Colon (tissue), 2 donors: ENCODE measurements around the gene MPND.

Source experiments
- FAIRE-seq: peaks from 2 replicates; lab custom pipeline; 2012; peaks lifted over from hg19 to GRCh38; lab: Jason Lieb, UNC
- donor health status: control.
- donor health status: control.

Gene MPND

GRCh38 chr19:4379383-4380253 is 36.3 kb downstream of the MPND start:
- FAIRE-seq: no peak

GRCh38 chr19:4380254-4380727 is 36.9 kb downstream of the MPND start:
- FAIRE-seq: no peak

- FAIRE-seq: no peak
Observed at GRCh38 chr19:4385291-4386040, 42.1 kb downstream of the MPND start.

- no peak for FAIRE-seq
Observed at GRCh38 chr19:4386041-4386782, 42.9 kb downstream of the MPND start.

- FAIRE-seq: no peak
Observed at GRCh38 chr19:4388337-4389063, 45.1 kb downstream of the MPND start.

GRCh38 chr19:4389064-4389375 is 45.7 kb downstream of the MPND start:
- no peak for FAIRE-seq

- no peak for FAIRE-seq
Observed at GRCh38 chr19:4389511-4390016, 46.2 kb downstream of the MPND start.

- no peak for FAIRE-seq
Observed at GRCh38 chr19:4390017-4390566, 46.7 kb downstream of the MPND start.

GRCh38 chr19:4390567-4391305 is 47.4 kb downstream of the MPND start:
- FAIRE-seq: no peak

- no peak for FAIRE-seq
Observed at GRCh38 chr19:4391306-4391693, 47.9 kb downstream of the MPND start.

- FAIRE-seq: no peak
Observed at GRCh38 chr19:4391701-4392483, 48.5 kb downstream of the MPND start.

- no peak for FAIRE-seq
Observed at GRCh38 chr19:4393947-4394590, 50.7 kb downstream of the MPND start.

GRCh38 chr19:4396949-4397783 is 53.8 kb downstream of the MPND start:
- FAIRE-seq: no peak

- no peak for FAIRE-seq
Observed at GRCh38 chr19:4399812-4400134, 56.4 kb downstream of the MPND start.

GRCh38 chr19:4400135-4400936 is 57.0 kb downstream of the MPND start, which contains the start of gene SH3GL1:
SH3GL1 (minus strand) TSS chr19:4400547; CDS start chr19:4400368, 179 bp downstream.
- no peak for FAIRE-seq

- no peak for FAIRE-seq
Observed at GRCh38 chr19:4401769-4402170, 58.4 kb downstream of the MPND start.

GRCh38 chr19:4402171-4403004 is 59.0 kb downstream of the MPND start, which contains the start of gene CHAF1A:
CHAF1A (plus strand) TSS chr19:4402640; CDS start chr19:4402763, 123 bp downstream.
- FAIRE-seq: peak; percentile 76
